Measurements from ENCODE around the gene SAMD4A.
"Not testable (repeated sequence)": the region's sequence is repeated elsewhere in the genome, so short reads cannot be mapped to it uniquely, and the experiment has no call there.

Gene SAMD4A

DNA sequence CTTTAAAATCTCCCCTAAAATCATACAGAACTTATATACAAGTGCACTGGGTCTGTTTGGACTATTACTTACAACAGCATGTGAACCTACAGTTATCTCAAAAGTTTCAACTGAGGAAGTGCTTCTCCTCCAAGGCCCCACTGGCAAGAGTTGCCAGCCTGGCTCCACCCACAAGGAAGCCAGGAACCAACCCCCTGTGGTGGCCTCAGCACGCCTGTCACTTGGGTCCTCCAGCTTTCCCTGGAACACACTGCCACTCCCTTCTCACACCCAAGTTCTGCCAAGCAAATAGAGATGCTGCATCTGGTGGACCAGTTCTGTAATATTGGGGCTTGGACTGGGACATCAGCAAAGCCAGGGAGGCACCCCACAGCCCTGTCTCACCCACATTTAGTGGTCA lies 220.3 kb downstream of the SAMD4A start:
- no peak for DNase-seq

DNA sequence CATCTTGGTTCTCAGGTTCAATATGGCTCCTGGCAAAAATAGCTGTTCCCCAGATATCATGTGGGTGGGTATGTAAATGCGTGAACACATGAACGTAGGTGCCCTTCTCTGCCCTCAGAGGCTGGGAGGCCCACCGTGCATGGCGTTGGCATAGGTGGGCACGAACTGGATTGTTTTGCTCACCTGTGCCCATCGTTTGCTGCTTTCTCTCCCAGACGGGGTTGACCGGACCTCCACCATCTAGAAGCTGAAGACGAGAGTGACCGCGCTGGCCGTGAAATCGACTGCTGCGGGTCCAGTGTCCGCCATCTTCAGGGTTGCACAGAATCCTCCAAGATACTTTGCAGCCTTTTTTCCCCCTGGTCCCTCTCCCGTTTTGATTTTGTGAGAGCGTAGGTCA lies 221.8 kb downstream of the SAMD4A start:
- DNase-seq: no peak

DNA sequence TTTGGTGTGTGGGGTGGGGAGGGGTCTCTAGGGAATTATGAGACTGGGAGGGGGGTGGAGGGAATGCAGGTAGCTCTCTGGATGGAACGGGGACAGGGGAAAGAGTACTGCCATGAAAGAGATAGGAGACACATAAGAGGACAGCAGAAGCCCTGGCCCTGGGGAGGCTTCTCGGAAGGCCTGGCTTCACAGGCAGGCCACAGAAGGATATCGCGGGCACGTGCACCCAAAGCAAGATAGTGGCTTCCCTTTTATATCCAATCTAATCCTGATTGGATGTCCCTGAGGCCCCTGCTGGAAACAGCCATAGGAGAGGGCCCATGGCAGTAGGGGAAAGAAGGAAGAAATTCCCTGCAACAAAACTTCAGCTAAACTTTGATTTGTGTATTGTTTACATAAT lies 222.2 kb downstream of the SAMD4A start:
- no peak for DNase-seq

DNA sequence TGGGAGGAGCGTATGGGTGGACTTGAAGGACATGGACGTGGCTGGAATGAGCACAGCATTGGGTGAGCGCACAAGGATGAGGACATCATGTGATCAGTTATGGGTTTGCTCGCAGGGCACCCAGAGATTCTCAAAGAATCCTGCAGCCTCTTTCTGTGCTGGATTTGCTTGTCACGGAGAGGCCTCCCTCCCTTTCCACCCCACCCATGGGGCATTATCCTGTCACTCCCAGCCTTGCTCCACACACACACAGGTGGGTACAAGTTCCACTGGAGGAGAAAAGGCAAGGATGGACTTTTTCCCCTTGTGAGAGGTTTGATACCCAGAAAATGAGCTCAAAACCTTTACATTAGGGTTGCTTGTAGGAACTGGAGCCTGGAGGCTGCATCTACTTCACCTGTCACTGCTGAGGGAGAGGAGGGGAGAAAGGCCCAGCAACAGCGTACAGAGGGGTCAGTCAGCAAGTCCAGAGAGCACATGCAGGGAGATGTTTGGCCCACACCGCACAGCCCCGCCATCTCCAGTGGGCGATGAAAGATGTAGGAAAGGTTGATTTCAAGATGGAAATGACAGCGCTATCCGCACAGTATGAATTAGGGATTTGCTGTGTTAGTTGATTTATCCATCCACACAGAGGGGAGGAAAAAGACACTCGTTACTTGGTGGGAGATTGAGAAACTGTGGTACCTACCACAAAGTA lies 223.0 kb downstream of the SAMD4A start:
- no peak for DNase-seq

DNA sequence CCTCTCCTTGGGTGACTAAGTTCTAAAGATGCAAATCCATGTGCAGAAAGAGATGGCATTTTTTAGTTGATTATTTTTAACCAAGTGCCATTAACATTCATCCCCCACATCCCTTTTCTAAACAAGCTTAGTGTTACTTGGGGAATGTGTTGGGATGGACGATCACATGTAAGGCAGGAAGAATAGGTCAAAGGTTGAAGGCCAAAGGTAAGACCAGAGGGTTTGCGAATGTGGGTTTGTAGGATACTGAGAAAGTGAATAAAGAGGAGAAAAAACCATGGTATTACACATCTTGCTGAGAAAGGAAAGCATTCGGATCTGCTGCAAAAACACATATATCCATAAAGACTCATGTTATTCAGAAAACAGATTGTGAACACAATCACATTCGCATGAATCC lies 224.1 kb downstream of the SAMD4A start:
- DNase-seq: no peak

DNA sequence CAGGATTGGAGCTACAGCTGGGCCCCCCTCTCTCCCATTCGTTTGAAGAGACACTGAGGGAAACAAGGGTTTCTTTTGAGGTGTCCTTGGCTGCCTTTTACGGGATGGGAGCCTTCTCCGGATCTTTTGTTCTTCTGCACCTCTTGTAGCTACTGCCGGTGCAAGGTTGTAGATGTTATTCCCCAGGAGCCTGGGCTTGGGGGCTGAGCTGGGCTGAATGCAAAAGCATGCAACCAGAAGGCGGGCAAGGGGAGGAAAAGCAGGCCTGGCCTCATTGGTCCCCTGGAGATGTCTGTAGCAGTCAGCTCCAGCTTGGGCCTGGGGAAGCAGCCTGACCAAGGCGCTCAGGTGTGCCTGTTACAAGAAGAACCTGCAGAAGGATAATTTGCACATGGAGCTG lies 225.4 kb downstream of the SAMD4A start:
- no peak for DNase-seq

DNA sequence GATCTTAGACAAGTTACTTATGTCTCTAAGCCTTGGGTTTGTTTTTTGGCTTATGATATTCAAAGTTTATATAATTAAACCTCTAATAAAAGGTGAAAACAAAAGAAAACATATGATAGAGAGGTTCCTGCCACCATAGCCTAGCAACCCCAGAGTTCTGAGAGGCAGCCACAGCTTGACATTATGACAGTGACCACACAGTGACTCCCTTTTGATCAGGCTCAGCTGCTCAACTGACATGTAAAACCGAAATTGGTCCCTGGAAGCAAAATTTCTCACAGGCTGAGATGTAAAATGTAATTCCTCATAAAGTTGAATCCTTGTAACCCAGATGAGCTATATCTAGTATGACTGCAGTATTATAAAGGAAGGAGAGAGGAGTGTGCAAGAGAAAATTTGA lies 227.2 kb downstream of the SAMD4A start:
- no peak for DNase-seq

DNA sequence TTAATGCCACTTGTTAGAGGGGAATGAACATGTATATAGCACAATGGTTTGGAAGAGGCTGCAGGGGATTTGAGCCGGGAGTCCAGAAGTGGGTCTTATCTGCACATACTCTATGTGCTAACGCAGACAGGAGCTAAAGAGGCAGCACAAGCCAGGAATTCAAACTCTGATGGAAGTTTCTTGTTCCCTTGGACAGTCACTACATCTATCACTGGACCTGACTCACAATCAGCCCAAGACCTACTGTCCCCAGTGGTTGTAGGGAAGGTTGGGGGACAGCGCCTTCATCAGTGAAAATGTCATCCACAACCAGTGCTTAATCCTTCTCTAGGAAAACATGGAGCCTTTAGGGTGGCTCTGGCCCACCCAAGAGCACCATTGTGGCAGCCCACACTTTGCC lies 227.9 kb downstream of the SAMD4A start:
- DNase-seq: no peak

DNA sequence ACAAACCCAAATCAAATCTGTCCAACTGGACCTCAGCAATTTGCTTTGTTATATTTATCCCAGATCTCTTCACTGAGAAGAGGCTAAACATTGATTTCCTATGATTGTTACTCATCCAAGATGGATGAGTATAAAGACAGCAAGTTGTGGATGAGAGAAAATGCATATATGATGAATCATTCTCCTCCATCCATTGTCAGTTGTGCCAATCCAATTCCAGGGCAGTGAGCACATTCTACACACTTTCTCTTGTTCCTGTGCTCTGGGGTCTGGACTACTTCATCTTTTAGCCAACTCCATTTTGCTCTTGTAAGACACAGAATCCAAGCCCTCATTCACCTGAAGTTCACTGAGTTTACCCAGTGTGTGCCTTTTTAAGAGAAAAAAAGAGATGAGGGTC lies 230.0 kb downstream of the SAMD4A start:
- no peak for DNase-seq

DNA sequence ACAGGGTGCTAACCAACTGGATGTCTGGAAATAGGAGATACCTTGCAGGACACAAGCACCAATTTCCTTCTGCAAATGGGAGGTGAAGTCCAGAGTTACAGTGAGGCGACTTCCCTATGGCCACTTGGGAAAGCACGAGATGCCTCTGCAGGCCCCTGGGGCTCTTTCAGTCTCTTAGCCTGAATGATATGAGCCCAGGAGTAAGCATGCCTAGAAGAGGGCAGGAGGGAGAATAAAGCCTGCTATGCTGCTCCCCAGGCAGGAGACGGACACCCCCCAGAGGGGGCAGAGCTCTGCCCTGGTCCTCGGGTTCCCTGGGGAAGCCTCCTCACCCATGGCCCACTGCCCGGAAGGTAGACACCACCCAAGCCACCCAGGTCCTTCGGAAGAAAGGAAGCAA lies 230.6 kb downstream of the SAMD4A start:
- no peak for DNase-seq

DNA sequence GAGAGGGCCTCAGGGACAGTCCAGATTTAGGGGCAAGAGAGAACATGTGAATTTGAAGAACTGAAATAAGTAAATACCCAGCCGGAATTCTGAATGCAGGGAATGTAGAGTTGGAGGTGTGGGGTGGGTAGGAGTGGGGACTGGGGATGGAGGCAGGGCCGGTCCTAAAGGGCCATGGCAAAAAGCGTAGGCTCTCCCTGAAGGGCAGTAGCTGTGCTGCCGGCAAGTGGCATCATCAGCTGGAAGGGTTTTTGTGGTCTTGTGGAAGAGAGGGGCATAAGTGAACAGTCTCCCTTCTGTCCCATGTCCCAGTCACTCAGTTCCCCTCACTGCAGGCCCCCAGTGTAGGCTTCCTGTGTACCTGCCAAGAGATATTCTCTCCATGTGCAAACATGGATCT lies 231.1 kb downstream of the SAMD4A start:
- DNase-seq: no peak

DNA sequence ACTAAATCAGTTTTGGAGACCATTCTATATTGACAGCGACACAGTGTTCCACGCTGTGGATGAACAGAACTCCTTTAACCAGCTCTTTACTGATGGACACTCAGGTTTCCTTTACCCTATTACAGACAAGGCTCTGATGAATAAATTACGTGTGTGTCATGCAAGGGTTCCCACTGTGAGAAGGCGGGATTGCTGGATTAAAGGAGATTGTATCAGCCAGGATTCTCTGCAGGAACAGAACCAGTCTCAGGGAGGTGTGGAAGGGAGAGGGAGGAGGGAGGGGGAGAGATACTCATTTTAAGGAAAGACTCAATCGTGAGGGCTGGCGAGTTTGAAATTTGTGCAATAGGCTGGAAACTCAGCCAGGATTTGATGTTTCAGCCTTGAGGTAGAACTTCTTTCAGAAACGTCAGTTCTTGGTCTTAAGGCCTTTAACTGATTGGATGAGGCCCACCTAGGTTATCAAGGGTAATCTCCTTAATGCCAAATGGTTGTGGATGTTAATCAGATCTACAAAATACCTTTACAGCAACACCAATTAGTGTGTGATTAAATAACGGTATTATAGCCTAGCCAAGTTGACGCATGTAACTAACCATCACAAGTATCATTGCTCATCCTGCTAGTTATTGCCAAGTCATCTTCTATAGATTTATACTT lies 231.7 kb downstream of the SAMD4A start:
- no peak for DNase-seq

DNA sequence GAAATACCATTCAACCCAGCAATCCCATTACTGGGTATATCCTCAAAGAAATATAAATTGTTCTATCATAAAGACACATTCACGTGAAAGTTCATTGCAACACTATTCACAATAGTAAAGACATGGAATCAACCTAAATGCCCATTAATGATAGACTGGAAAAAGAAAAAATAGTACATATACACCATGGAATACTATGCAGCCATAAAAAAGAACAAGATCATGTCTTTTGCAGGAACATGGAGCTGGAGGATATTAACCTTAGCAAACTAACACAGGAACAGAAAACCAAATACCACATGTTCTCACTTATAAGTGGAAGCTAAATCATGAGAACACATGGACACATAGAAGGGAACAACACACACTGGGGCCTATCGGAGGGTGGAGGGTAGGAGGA lies 234.6 kb downstream of the SAMD4A start:
- DNase-seq: not testable (repeated sequence)

DNA sequence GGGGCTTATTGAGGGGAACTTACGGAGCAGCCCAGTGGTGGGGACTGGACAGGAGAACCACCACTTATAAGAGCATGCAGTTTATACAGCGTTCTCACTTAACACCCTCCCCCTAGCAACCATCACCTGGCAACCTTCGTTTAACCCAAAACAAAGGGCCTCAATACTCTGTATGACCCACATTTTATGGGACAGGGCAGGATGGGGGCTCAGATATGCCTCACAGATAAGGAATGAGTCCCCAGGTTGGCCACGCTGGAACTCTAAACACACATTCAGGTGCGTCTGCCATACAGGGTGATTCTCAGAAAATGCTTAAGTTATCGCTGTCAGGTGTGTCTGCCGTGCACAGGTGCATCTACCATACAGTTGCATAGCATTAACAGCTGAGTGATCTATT lies 236.5 kb downstream of the SAMD4A start:
- no peak for DNase-seq

DNA sequence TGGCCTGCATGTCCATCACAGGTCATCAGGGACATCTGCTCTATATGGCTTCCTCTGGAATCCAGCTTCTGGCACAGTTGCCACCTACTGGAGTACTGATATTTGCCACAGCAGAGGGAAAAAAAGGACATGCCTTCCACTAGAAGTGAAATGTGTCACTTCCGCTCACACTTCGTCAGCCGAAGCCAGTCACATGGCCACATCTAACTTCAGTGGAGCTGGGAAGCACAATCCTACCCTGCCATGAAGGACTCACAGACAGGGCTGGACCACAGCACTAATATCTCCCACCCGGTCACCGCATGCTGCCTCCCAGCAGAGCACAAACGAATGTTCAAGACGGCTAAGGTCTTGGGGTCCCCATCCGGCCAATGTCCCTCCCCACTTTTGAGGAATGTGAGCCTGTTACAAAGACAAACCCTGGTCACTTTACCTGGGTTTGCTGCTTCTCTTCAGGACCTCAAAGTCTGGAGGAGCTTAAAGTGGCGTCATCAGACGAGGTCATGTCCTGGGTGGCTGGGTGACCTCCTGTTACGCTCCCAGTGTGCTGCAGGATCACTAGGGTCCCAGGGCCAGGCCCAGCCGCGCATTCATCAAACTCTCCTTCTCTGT lies 237.1 kb downstream of the SAMD4A start:
- DNase-seq: no peak

DNA sequence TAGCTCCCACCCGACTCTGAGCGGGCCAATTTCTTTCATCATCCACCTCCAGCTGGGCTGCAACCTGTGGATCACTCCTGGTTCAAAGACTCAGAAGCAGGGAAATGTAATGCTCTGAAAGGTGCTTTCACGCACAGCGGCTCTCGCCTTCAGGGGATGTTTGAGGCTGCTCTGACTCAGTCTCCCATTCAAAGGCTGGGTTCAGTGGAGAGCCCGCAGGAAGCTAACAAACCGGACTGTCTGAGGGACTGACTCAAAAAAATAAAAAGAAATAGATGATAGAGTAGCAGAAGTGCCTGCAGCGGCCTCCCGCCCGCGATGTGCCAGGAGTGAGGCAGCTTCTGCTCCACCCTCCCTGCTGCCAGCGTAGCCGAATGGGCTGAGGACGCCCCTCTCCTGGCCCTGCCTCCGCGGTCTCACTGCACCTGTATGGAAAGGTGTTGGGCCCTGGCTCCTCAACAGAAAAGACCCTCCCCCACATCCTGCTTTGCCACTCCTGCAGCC lies 237.7 kb downstream of the SAMD4A start:
- no peak for DNase-seq

DNA sequence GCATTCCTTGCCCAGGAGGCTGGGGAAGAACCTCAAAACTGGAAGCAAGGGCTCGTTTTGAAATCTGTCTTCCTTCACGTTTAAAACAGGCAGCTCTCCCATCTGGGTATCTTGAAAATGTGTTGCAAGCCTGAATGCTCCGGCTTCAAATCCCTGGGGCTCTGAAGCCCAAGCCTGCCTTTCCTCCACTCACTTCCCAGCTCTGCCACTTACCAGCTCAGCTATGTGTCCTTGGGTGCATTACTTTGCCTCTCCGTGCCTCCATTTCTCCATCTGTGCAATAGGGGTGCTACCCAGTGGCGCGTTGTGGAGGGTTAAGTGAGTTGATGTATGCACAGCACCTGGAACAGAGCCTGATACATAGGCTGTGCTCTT lies 238.1 kb downstream of the SAMD4A start:
- no peak for DNase-seq

DNA sequence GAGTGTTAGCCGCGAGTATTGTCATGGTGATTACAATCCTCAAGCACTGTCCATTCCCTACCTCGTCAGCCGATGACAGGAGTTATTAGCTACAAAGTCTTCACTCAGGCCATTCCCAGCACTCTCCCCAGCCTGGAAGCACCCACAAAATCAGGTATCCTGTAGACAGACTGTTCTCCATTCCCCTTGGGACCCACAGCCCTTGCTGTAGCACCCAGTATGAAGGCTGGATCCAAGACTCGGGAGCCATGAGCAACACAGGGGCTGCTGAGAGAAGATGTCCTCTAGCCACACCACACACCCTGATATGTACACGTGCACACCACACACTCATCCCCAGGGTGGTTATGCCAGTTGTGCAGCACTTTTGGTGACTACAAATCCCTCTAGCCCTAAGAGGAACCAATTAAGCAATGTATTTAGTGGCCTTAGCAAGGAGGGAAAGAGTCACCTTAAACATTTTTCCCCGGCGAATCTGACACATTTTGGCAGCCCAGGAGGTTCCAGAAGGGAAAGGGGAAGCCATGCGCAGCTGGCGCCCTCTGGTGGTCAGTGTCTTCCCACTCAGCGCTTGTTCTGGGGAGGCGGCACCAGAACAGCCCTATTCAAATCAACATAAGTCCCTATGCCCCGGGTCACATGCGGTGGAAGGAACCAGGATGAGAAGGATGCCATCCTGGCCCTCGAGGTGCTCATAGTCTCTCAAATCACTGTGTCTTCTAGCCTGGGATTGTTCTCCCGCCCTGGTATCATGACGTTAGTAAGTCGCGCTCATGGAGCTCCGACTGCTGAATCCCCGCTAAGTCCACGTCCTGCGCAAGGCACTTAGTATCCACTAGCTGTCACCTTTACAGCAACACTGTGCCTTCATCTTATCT lies 238.8 kb downstream of the SAMD4A start:
- DNase-seq: peak; percentile 51

DNA sequence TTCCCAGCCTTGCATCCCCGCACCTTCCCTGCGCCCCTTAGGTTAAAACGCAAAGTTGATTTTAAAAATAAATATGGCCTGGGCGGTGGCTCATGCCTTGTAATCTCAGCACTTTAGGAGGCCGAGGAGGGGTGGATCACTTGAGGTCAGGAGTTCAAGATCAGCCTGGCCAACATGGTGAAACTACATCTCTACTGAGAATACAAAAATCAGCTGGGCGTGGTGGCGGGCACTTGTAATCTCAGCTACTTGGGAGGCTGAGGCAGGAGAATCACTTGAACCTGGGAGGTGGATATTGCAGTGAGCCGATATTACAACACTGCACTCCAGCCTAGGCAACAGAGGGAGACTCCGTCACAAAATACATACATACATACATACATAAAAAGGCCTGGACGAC lies 239.7 kb downstream of the SAMD4A start:
- DNase-seq: no peak

DNA sequence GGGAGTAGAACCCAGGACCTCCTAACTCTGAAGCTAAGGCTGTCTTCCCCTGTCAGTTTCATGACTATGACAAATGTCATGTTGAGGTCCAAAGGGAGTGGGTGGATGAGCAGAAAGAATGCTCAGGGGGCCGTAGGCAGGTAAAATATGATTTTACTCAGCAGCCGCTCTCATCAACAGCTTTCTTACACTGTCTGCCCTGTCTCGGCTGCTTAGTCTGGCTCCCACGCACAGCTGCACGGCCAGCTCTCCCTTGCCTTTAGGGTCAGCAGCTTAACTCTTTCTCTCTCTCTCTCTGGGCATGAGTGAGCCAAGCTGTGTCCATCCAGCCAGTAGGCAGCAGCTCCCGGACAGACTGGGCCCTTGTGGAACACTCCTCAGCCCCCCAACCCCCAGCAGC lies 240.5 kb downstream of the SAMD4A start:
- DNase-seq: no peak

DNA sequence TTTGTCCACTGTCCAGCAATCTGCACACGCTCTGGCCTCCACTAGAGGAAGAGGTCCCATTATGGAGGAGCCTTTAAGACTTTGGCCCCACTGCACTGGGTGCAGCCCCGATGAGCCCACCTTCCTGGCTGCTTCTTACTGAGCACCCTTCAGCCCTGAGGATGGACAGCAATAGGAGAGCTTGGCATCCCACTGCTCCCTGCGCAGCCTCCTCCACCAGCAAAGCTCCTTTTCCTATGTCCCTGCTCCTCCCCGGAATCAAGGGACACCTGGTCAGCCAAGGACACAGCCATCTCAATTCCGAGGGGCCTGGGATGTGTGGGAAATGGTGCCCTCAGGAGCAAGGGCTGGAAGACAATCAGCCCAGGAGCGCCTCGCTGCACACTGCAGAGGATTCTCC lies 241.0 kb downstream of the SAMD4A start:
- no peak for DNase-seq

DNA sequence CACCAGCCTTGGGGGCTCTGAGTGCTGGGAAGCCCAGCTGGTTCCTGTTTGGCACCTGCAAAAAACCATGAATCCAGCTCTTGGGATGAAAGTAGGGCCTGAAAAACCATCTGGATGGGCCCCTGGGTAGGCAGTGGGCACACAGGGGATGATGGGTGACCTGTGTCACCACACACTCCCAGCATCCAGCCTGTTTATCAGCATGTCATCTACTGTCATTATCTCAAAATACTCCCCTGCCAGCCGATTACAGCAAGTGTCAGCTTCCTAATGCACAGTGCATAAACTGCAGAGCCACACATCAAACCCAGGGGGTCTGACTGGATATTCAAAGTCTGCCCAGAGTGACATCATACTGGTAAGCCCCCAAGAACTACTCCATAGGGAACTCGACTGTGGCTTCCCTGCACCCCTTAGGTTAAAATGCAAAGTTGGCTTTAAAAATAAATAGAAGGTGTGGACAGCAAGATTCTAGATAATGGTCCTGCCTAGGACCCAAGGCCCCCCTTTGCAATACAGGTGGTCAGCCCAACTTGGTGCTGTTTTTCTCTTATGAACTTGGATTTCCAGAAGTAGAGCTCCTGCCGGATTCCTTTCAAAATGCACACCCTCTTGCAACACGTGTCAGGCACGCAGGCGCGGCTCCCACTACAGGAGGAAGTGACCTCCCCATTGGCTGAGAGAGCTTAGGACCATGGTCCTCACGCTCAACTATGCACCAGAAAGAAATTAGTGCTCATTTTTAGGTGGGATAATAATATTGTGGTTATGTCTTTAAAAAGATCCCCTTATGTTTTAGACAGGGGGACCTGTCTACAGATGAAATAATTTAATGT lies 241.6 kb downstream of the SAMD4A start:
- no peak for DNase-seq

DNA sequence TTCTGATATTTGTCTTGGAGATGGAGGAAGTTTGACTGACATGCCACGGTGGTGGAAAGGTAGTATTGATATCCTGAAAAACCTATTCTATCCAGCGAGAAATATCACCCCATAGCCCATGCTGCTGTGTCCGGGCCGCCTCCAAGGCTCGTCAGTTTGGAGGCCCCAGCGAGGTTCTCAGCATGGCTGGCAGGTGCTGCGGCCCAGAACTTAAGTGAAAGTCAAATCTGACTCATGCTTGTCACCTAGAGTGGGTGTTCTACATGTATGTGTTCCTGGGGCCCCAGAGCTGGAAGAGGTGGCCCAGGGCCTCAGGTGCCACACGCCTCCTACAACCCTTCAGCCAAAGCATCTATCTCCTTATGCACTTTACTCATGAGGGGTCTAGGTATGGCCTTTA lies 242.8 kb downstream of the SAMD4A start:
- DNase-seq: no peak
